Astrocyte (in vitro differentiated cells and primary cell): ENCODE measurements around the gene EPS8. TPM values are rescaled to one million over a fixed set of nuclear protein-coding genes. Genes with fewer than 3 reads are reported as not detected.

ENCODE experiments used
- DNase-seq: peaks from one replicate; pipeline ENCODE4 v3.0.0-alpha.2; 2010; ENCODE audit warnings: low read depth
- FAIRE-seq: peaks from 2 replicates; lab custom pipeline; 2011; peaks lifted over from hg19 to GRCh38; lab: Jason Lieb, UNC
- H2AFZ ChIP-seq: 2 replicates; pipeline ENCODE4 v1.6.0; 2012; ENCODE audit warnings: low read depth, low read length, inconsistent platforms
- H3K27ac ChIP-seq: 2 replicates; pipeline ENCODE4 v1.5.1; 2011; ENCODE audit warnings: low read depth, low read length, inconsistent platforms
- H3K27me3 ChIP-seq: 2 replicates; pipeline ENCODE4 v1.6.0; 2011; ENCODE audit warnings: low read length, inconsistent platforms; ENCODE audit not compliant: insufficient read depth
- H3K36me3 ChIP-seq: 2 replicates; pipeline ENCODE4 v1.5.1; 2011; ENCODE audit warnings: low read length, inconsistent platforms; ENCODE audit not compliant: insufficient read depth
- H3K4me1 ChIP-seq: 2 replicates; pipeline ENCODE4 v1.5.1; 2011; ENCODE audit warnings: low read length, inconsistent platforms; ENCODE audit not compliant: insufficient read depth
- H3K4me2 ChIP-seq: 2 replicates; pipeline ENCODE4 v1.6.0; 2012; ENCODE audit warnings: low read length, inconsistent platforms
- H3K4me3 ChIP-seq: 2 replicates; pipeline ENCODE4 v1.5.1; 2011; ENCODE audit warnings: low read depth, mild to moderate bottlenecking, low read length, inconsistent platforms; ENCODE audit not compliant: insufficient read depth
- H3K79me2 ChIP-seq: 2 replicates; pipeline ENCODE4 v1.6.0; 2012; ENCODE audit warnings: mild to moderate bottlenecking, low read length, inconsistent platforms; ENCODE audit not compliant: insufficient read depth
- H3K9ac ChIP-seq: 2 replicates; pipeline ENCODE4 v1.6.0; 2012; ENCODE audit warnings: mild to moderate bottlenecking, low read length, inconsistent platforms
- H3K9me3 ChIP-seq: 2 replicates; pipeline ENCODE4 v1.5.1; 2012; ENCODE audit warnings: low read depth, mild to moderate bottlenecking, low read length, inconsistent platforms; ENCODE audit not compliant: insufficient read depth
- H4K20me1 ChIP-seq: 2 replicates; pipeline ENCODE4 v1.6.0; 2012; ENCODE audit warnings: low read length, inconsistent platforms; ENCODE audit not compliant: insufficient read depth
- H3K27ac Mint-ChIP-seq: one replicate; pipeline ENCODE4 v1.8.0; 2021; ENCODE audit warnings: mild to moderate bottlenecking, mixed read lengths; ENCODE audit not compliant: unreplicated experiment
- H3K27me3 Mint-ChIP-seq: one replicate; pipeline ENCODE4 v1.8.0; 2021; ENCODE audit warnings: low read depth, mixed read lengths; ENCODE audit not compliant: unreplicated experiment
- H3K36me3 Mint-ChIP-seq: one replicate; pipeline ENCODE4 v1.8.0; 2021; ENCODE audit warnings: low read depth, mixed read lengths; ENCODE audit not compliant: unreplicated experiment
- H3K4me1 Mint-ChIP-seq: one replicate; pipeline ENCODE4 v1.8.0; 2021; ENCODE audit warnings: low read depth, mixed read lengths; ENCODE audit not compliant: unreplicated experiment
- H3K4me3 Mint-ChIP-seq: one replicate; pipeline ENCODE4 v1.8.0; 2021; ENCODE audit warnings: mild to moderate bottlenecking, moderate library complexity, mixed read lengths; ENCODE audit not compliant: unreplicated experiment
- H3K9me3 Mint-ChIP-seq: one replicate; pipeline ENCODE4 v1.8.0; 2021; ENCODE audit warnings: mild to moderate bottlenecking, mixed read lengths; ENCODE audit not compliant: unreplicated experiment
- EZH2 ChIP-seq: IDR thresholded peaks from 2 replicates; pipeline ENCODE4 v1.6.1; 2012; ENCODE audit warnings: mild to moderate bottlenecking, low read length, inconsistent platforms; ENCODE audit not compliant: insufficient read depth
- total RNA-seq: library from RNA; stranded (reverse); gene quantifications from 2 replicates; pipeline ENCODE4 v1.2.1, GENCODE V29; 2021
- TF ChIP-seq, protein P1 (sequence below): IDR thresholded peaks from 2 replicates; pipeline ENCODE4 v1.5.1; 2011; ENCODE audit warnings: low read depth, mild to moderate bottlenecking, inconsistent platforms, low read length, moderate library complexity; ENCODE audit not compliant: insufficient read depth

EPS8 gene
- total RNA-seq, 1 donor from 2014 or later: 31.8 TPM

DNA sequence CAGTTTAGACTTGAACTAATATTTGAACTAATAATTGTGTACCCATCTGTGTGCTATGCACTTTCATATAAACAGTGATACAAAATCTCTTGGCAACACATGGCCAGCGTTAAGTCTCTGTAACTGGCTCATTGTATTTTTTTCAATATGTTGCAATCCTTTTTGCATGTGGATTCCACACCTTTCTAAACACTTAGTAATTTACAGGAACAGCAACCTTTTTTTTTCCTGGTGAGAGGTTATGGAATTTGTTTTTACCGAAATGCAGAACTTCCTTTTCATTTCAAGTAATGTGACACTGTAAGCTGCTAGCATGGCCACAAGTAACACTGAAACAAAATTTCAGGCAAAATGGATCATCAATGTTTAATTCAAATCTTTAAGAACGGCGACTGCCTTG lies 45.4 kb upstream of the EPS8 start:
- Mint-ChIP-seq H3K36me3 (no peaks in the 10 kb centered on the region), H3K27me3 (no peaks in the 10 kb centered on the region), H3K27ac (no peak overlapping the region), H3K9me3 (no peaks in the 10 kb centered on the region), H3K4me1 (peaks cover 21% of the 10 kb centered on the region), H3K4me3 (no peak overlapping the region)
- DNase-seq (peak; percentile 16), FAIRE-seq (no peak)
- no peak overlapping the region for H3K4me2 ChIP-seq
- H3K4me1 ChIP-seq: peaks cover 14% of the 10 kb centered on the region
- H3K27ac ChIP-seq: no peak overlapping the region
- no peaks in the 10 kb centered on the region for H3K36me3 ChIP-seq
- H3K9me3 ChIP-seq: no peaks in the 10 kb centered on the region
- H4K20me1 ChIP-seq: no peaks in the 10 kb centered on the region
- H2AFZ ChIP-seq: no peak overlapping the region
- no peaks in the 10 kb centered on the region for H3K27me3 ChIP-seq
- no peak for TF ChIP-seq EZH2
- TF ChIP-seq, protein P1, sequence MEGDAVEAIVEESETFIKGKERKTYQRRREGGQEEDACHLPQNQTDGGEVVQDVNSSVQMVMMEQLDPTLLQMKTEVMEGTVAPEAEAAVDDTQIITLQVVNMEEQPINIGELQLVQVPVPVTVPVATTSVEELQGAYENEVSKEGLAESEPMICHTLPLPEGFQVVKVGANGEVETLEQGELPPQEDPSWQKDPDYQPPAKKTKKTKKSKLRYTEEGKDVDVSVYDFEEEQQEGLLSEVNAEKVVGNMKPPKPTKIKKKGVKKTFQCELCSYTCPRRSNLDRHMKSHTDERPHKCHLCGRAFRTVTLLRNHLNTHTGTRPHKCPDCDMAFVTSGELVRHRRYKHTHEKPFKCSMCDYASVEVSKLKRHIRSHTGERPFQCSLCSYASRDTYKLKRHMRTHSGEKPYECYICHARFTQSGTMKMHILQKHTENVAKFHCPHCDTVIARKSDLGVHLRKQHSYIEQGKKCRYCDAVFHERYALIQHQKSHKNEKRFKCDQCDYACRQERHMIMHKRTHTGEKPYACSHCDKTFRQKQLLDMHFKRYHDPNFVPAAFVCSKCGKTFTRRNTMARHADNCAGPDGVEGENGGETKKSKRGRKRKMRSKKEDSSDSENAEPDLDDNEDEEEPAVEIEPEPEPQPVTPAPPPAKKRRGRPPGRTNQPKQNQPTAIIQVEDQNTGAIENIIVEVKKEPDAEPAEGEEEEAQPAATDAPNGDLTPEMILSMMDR: no peak
- no peaks in the 10 kb centered on the region for H3K79me2 ChIP-seq
- H3K4me3 ChIP-seq: no peak overlapping the region
- no peak overlapping the region for H3K9ac ChIP-seq

DNA sequence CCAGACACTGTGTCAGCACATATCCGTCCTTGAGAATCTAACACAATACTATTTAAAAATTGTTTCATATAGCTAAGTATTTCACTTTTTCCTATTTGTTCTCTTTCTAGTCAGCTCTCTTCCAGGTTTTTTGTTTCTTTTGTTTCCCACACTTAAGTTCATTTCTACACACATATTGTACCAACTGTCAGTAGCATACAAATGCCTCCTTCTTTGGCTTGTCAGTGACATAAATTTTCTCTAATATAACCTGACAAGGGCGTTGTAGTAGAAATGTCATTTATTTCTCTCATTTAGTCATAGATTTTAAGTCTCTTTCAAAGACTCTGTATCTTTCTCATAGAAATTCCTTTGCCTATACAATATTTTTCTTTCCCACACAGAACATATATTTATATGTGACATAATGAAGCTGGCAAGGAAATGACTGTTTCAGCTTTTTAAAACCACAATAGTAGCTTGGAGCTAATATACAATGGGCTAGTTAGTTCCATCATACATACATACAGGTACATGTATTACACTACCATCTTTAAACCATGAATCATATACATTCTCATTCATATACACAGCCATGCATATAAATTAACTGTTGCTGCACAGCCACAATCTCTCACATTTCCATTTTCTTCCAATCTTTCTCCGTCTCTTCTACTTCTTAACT lies 42.3 kb upstream of the EPS8 start:
- H3K9ac ChIP-seq: peak overlapping the region; percentile 29
- H3K4me1 ChIP-seq: peaks cover 19% of the 10 kb centered on the region
- Mint-ChIP-seq H3K27ac (no peak overlapping the region), H3K36me3 (no peaks in the 10 kb centered on the region), H3K9me3 (no peaks in the 10 kb centered on the region), H3K4me3 (no peak overlapping the region), H3K4me1 (peaks cover 18% of the 10 kb centered on the region), H3K27me3 (no peaks in the 10 kb centered on the region)
- H3K4me2 ChIP-seq: peak overlapping the region; percentile 74
- H3K36me3 ChIP-seq: no peaks in the 10 kb centered on the region
- DNase-seq: no peak
- no peaks in the 10 kb centered on the region for H4K20me1 ChIP-seq
- FAIRE-seq: peak; percentile 80
- H3K9me3 ChIP-seq: no peaks in the 10 kb centered on the region
- H2AFZ ChIP-seq: no peak overlapping the region
- peak overlapping the region; percentile 82 for H3K27ac ChIP-seq
- no peak for TF ChIP-seq EZH2
- TF ChIP-seq, protein P1: no peak
- H3K4me3 ChIP-seq: no peak overlapping the region
- no peaks in the 10 kb centered on the region for H3K27me3 ChIP-seq
- no peaks in the 10 kb centered on the region for H3K79me2 ChIP-seq

DNA sequence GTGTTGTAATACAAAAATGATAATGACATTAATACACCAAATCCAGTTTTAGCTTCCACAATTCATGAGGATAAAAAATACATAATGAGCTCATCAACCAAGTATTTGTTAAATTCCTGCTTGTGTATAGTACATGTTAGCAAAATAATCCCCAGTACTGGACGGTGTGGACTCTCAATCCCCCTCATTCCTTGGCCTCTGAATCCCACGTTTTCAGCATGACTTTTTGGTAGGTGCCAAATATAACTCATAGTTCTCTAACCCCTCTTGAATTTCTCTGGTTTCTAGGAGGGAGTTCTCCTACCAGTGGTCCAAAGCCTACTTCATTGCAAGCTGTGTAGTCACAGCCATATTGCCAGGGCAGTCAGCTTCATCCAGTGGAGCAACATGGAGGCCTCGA lies 41.4 kb upstream of the EPS8 start:
- H3K9ac ChIP-seq: peak overlapping the region; percentile 62

More for the DNA sequence above, 41.4 kb upstream of the EPS8 start:
- Histone ChIP-seq H3K4me2 (peak overlapping the region; percentile 74), H2AFZ (no peak overlapping the region), H3K27me3 (no peaks in the 10 kb centered on the region), H3K27ac (peak overlapping the region; percentile 82), H3K4me1 (peaks cover 19% of the 10 kb centered on the region), H3K4me3 (no peak overlapping the region), H4K20me1 (no peaks in the 10 kb centered on the region), H3K9me3 (no peaks in the 10 kb centered on the region), H3K79me2 (no peaks in the 10 kb centered on the region), H3K36me3 (no peaks in the 10 kb centered on the region)
- Mint-ChIP-seq H3K27ac (peak overlapping the region; percentile 90), H3K4me3 (no peak overlapping the region), H3K27me3 (no peaks in the 10 kb centered on the region), H3K4me1 (peaks cover 18% of the 10 kb centered on the region), H3K36me3 (no peaks in the 10 kb centered on the region), H3K9me3 (no peaks in the 10 kb centered on the region)
- TF ChIP-seq EZH2: no peak
- TF ChIP-seq, protein P1: no peak
- peak; percentile 79 for DNase-seq
- FAIRE-seq: peak; percentile 89
